HepG2 (cell line): Measurements from ENCODE around the gene TOP2A.

Source experiments
- CHD2 ChIP-seq: IDR thresholded peaks from 2 replicates; pipeline ENCODE4 v1.6.1; 2011; ENCODE audit warnings: low read depth, low read length, improper control_type of control experiment
- CREB1 ChIP-seq, 2 experiments: fragments of 450-650 bp in 1 of 2; IDR thresholded peaks; 2 replicates each; pipeline ENCODE4 v1.6.1; 2016 to 2017; ENCODE audit warnings: control low read depth in 1 of 2, mild to moderate bottlenecking in 1 of 2, missing compliant biosample characterization in 1 of 2, missing genetic modification characterization in 1 of 2
- EP300 ChIP-seq, 3 experiments: sonication (generic) in 1 of 3; formaldehyde crosslinking in 1 of 3; IDR thresholded peaks; 2 replicates each; pipeline versions ENCODE4 v1.5.1 to v1.6.1; 2011 to 2020; ENCODE audit warnings: low read depth in 2 of 3, low read length in 2 of 3, borderline replicate concordance in 1 of 3, improper control_type of control experiment in 1 of 3, mild to moderate bottlenecking in 1 of 3, missing genetic modification reagents in 1 of 3, moderate library complexity in 1 of 3
- FOXJ3 ChIP-seq: sonication (generic); formaldehyde crosslinking; IDR thresholded peaks from 2 replicates; pipeline ENCODE4 v1.4.0; 2020; ENCODE audit warnings: missing genetic modification reagents, mild to moderate bottlenecking, borderline replicate concordance
- FOXM1 ChIP-seq: sonication (generic); formaldehyde crosslinking; IDR thresholded peaks from 2 replicates; pipeline ENCODE4 v1.5.0; 2020; ENCODE audit warnings: missing genetic modification reagents
- POLR2AphosphoS5 ChIP-seq: IDR thresholded peaks from 2 replicates; pipeline ENCODE4 v1.6.1; 2012; ENCODE audit warnings: low read depth, low read length
- RELA ChIP-seq: sonication (generic); formaldehyde crosslinking; IDR thresholded peaks from 2 replicates; pipeline ENCODE4 v1.4.0; 2020; ENCODE audit warnings: missing genetic modification reagents
- ZNF274 ChIP-seq: sonication (generic); formaldehyde crosslinking; IDR thresholded peaks from 2 replicates; pipeline ENCODE4 v1.5.1; 2020; ENCODE audit warnings: mild to moderate bottlenecking, missing genetic modification reagents

GRCh38 chr17:40417609-40418427 is at the start of gene TOP2A:
- TF ChIP-seq FOXJ3 (CRISPR knock-in tag): no peak; the same call in 1 of the 2 replicates
- TF ChIP-seq CREB1 (IDR thresholded peaks at IDR 0.05): peak; percentile 91
- TF ChIP-seq CREB1 (CRISPR knock-in tag; IDR thresholded peaks at IDR 0.05): peak; percentile 91
- TF ChIP-seq FOXM1 (CRISPR knock-in tag): peak; percentile 95
- TF ChIP-seq EP300 (IDR thresholded peaks at IDR 0.05; ENCODE audit: low read depth in 2 of 2, low read length in 2 of 2): 0 out of 4 replicates have a peak, but pooled peaks of 1 of the 2 experiments have one; percentile 12
- no peak for TF ChIP-seq EP300 (CRISPR knock-in tag; IDR thresholded peaks at IDR 0.05; ENCODE audit: borderline replicate concordance)
- peak; percentile 91 for TF ChIP-seq POLR2AphosphoS5
- no peak for TF ChIP-seq RELA (CRISPR knock-in tag)
- peak; percentile 84; the same call in 1 of the 2 replicates for TF ChIP-seq ZNF274 (CRISPR knock-in tag)
- TF ChIP-seq CHD2: peak; percentile 79
